Motor neuron (in vitro differentiated cells): Measurements from ENCODE around the gene RPS6KA2. TPM values are rescaled to one million over a fixed set of nuclear protein-coding genes. Genes with fewer than 3 reads are reported as not detected.

Experiments used
- ATAC-seq, 8 experiments: fragments of 200-7000 bp; cut with Tn5 transposase; replicated peaks in 6 of 8; 2 replicates each; pipeline ENCODE4 v1.8.0; 2021; ENCODE audit warnings: mild to moderate bottlenecking in 8 of 8, moderate library complexity in 8 of 8
- H3K27ac ChIP-seq, 2 donors: fragments of 250-450 bp; sonication (Bioruptor Pico); 2 replicates each; pipeline ENCODE4 v1.9.0; 2021; ENCODE audit warnings: antibody characterized with exemption in 2 of 2, mild to moderate bottlenecking in 2 of 2, moderate library complexity in 1 of 2
- H3K4me1 ChIP-seq, 2 donors: fragments of 250-450 bp; sonication (Bioruptor Pico); replicated peaks in 1 of 2; 2 replicates each; pipeline ENCODE4 v1.6.1; 2021; ENCODE audit warnings: antibody characterized with exemption in 2 of 2, mild to moderate bottlenecking in 2 of 2, moderate library complexity in 1 of 2
- H3K4me3 ChIP-seq, 5 donors: fragments of 250-450 bp; sonication (Bioruptor Pico); 2 replicates each; pipeline ENCODE4 v1.9.0; 2021; ENCODE audit warnings: antibody characterized with exemption in 5 of 5, mild to moderate bottlenecking in 5 of 5, moderate library complexity in 4 of 5
- WGBS, 10 experiments: fragments of 450-650 bp; shearing (Covaris generic); methylation state at CpG; one replicate each; pipeline ENCODE4 v1.0.0; 2022; 5-methylcytosine and 5-hydroxymethylcytosine counted together
- in situ Hi-C, 9 experiments: fragments of 400-800 bp; cut with MboI; loops; one replicate each; pipeline ENCODE4 v1.15.0; 2021; ENCODE audit warnings: low sequenced_read_pairs in 9 of 9, low pct_unique_long_range_greater_than_20kb in 2 of 9; ENCODE audit not compliant: unreplicated experiment in 9 of 9
- total RNA-seq, 8 experiments: library from RNA; unstranded; fragments of 300-600 nt; gene quantifications; 2 replicates each; pipeline versions ENCODE4 v1.2.3 to v1.2.4, GENCODE V29; 2022

RPS6KA2 gene
- total RNA-seq, 8 experiments from 2014 or later, result 18.9 to 39.1 (median 24.7) TPM

DNA sequence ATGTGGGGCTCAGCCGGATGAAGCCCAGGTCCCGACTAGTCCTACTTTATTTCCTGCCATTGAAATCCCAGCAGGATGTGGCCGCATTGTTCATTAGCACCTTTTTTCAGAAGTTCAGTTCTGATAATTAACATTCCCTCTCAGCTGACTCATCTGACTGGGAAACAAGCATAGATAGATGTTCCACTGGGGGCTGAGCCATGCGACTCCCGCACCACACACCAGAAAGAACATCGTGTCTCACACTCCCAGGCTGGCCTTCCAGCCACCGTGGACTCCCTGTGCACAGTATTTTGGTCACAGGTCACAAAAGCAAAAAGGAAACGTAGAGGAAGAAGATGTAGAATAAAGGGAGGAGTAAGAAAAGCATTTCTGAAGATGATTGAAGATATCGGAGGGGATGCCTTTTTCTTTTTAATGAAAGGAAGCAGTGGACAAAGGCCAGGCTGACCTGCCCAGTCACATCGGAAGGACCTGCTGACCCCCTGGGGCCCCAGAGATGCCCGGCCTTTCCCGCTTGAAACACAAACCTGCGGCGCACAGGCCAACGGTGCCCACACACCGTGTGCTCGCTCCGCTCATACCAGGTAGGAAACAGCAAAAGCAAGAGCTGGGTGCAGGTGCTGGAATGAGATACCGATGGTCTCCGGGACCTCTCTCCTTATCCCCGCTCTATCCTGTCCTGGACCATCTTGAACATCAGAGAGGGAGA lies 11.8 kb downstream of the RPS6KA2 start:
- Histone ChIP-seq H3K4me3 (no peak overlapping the region), H3K4me1 (peaks cover 18 to 25% of the 10 kb centered on the region in 2 donors), H3K27ac (no peak overlapping the region)
- WGBS, 10 experiments, result 7 to 91% (median 81%) methylated on average over 1 to 17 of the region's 21 CpGs
- ATAC-seq, result peak in 6 of 8 experiments; percentile 43 to 59 (median 52)
- in situ Hi-C loops, result no loop called here

DNA sequence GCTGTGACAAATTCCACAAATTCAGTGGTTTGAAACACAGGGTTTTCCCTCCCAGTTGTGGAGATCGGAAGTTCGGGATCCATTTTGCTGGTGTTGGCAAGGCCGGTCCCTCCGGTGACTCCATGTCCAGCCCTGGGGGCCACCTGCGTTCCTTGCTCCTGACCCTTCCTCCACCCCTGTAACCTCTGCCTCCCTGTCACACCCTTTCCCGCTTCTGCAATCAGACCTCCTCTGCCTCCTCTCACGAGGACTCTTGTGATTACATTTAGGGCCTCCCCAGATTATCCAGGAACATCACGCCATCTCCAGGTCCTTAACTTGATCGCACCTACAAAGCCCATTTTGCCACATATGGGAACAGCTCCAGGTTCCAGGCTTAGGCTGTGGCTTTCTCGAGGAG lies 12.5 kb downstream of the RPS6KA2 start:
- WGBS, 10 experiments, result 80 to 96% (median 92%) methylated on average over 1 to 9 of the region's 10 CpGs; no CpG with 5 or more reads in 5 of the 10 experiments
- in situ Hi-C loops, result no loop called here
- Histone ChIP-seq H3K4me1 (peaks cover 18 to 25% of the 10 kb centered on the region in 2 donors), H3K4me3 (no peak overlapping the region), H3K27ac (no peak overlapping the region)
- ATAC-seq, result no peak

DNA sequence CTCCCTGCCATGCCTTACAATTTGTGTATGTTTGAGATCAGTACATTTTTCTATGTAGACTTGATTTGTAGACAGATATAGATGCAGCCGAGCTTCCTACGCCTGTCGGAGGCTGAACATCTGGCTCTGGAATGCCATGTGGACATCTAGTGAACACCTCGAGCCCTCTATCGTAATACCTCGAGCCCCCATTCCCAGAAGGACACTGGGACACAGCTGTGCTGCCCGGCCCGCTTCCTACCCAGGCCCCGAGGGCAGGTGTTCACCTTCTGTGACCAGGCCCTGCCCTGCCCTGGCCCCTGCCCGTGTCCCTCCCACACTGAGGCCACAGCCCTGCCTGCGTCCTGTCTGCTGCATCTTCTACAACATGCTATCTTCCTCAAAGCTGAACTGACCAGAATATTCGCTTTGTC lies 12.9 kb downstream of the RPS6KA2 start:
- H3K4me3 ChIP-seq, result no peak overlapping the region
- WGBS, 10 experiments, result 33 to 100% (median 94%) methylated on average over 1 to 8 of the region's 12 CpGs; no CpG with 5 or more reads in 4 of the 10 experiments
- in situ Hi-C loops, result no loop called here
- no peak for ATAC-seq
- no peak overlapping the region for H3K27ac ChIP-seq
- H3K4me1 ChIP-seq, result peaks cover 18 to 25% of the 10 kb centered on the region in 2 donors

DNA sequence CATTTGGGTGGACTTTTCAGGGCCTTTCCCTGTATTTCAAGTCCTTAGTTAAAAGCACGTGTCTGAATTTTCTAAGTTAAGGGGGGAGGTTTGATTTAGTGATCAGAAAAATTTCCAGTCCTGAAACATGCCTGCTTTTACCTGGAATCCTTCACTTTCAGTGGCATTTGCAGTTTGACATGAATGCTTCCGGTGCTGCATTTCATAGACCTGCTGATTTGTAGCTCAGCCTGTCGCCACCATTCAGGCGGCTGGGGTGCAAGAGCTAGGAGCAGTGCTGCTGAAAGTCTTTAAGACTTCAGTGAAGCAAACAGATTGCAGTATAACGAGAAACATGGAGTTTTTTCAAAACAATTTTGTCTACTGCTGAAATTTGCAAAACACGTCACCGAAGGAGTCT lies 14.0 kb downstream of the RPS6KA2 start:
- Histone ChIP-seq H3K27ac (no peak overlapping the region), H3K4me3 (no peak overlapping the region), H3K4me1 (peaks cover 18 to 25% of the 10 kb centered on the region in 2 donors)
- WGBS, 10 experiments, result 75 to 100% (median 94%) methylated on average over 2 to 7 of the region's 7 CpGs; no CpG with 5 or more reads in 1 of the 10 experiments
- peak in 2 of 8 experiments; percentile 15 to 39 for ATAC-seq
- in situ Hi-C loops, result no loop called here

DNA sequence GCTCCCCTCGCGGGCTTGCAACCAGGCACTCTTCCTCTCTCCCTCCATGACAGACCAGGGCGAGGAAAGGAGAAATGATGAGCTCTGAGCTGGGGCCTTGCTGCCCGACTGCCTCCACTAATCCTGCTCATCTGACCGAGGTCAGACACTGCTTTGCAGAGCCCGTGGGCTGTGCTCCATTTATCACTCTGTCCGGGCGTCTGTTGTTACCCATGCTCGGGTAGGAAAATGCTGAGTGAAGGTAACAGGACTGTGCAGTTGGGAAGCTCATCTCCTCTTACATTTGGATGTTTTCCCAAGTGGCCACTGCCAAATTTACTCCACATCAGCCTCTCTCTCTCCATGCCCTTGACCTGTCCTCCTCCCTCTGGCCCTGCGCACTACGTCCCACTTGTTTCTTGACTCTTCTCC lies 14.6 kb downstream of the RPS6KA2 start:
- in situ Hi-C loops, result no loop called here

DNA sequence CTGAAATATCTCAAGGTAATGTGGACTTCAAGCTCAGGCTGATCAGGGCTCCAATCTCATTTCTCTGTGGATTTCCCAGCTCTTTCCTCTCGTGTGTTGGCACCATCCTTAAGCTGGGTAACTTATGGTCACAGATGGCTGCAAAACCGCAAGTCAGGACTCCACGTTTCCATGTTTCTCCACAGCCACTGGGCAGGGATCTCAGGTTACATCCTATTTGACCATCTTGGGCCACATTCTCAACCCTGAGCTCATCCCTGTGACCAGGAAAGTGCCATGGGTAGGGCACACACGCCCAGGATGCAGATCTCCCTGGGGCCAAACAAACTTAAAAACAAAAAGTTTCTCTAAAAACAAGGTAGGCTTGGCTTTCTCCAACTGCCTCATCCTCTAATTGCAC lies 15.4 kb downstream of the RPS6KA2 start:
- peak in 1 of 8 experiments; percentile 25 for ATAC-seq
- no peak overlapping the region for H3K4me3 ChIP-seq
- no peak overlapping the region for H3K27ac ChIP-seq
- peaks cover 18 to 25% of the 10 kb centered on the region in 2 donors for H3K4me1 ChIP-seq
- 49 to 100% (median 80%) methylated on average over 1 to 4 of the region's 4 CpGs; no CpG with 5 or more reads in 2 of the 10 experiments for WGBS, 10 experiments
- in situ Hi-C loops, result no loop called here

More for the DNA sequence above, 14.6 kb downstream of the RPS6KA2 start:
- Histone ChIP-seq H3K4me3 (no peak overlapping the region), H3K4me1 (peaks cover 18 to 25% of the 10 kb centered on the region in 2 donors), H3K27ac (no peak overlapping the region)
- WGBS, 10 experiments, result 53 to 100% (median 78%) methylated on average over 1 to 10 of the region's 11 CpGs; no CpG with 5 or more reads in 2 of the 10 experiments
- ATAC-seq, result peak in 5 of 8 experiments; percentile 73 to 88 (median 80)

DNA sequence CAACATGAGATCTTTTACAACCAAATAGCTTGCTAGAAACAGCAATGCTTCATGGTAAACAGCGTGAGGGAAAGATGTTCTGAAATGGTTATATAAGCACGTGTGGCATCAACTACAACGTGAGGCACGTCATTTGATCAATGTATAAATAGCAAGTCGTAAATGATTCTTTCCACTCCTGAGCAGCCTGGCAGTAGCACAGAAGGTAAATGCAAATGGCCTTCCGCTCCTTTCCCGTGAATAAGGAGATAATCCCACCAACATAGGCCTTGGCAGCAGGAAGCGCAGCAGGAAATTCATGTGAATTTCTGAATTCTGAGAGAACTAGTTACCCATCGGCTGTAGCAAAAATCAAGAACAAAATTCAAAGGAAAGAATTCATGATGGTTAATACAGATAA lies 17.0 kb downstream of the RPS6KA2 start:
- in situ Hi-C loops, result no loop called here
- ATAC-seq, result peak in 1 of 8 experiments; percentile 76
- whole genome bisulfite sequencing, 10 experiments, result 1 to 90% (median 66%) methylated on average over 2 to 9 of the region's 9 CpGs
- no peak overlapping the region for H3K4me3 ChIP-seq
- H3K27ac ChIP-seq, result no peak overlapping the region
- peaks cover 16% of the 10 kb centered on the region in 2 donors for H3K4me1 ChIP-seq

DNA sequence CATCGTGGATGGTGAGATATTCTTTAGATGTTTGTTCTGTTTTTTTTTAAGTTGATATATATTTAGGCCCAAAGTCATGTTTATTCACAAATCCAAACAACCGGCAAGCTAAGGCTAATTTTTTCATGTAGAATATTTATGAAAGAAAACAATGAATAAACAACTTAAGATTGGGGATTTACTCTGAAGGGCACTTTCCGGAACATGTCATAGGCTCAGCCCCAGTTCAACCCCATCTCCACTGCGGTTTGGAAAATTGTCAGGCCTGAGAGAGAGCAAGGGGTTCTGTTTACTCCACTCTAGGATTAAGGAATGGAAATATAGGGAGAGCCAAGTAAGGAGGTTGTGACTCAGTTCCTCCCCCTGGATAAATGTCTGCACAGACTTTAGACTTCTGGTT lies 18.3 kb downstream of the RPS6KA2 start:
- in situ Hi-C loops, result no loop called here
- peaks cover 15 to 16% of the 10 kb centered on the region in 2 donors for H3K4me1 ChIP-seq
- no peak overlapping the region for H3K27ac ChIP-seq
- ATAC-seq, result no peak
- H3K4me3 ChIP-seq, result no peak overlapping the region
- 57 to 94% (median 90%) methylated on average over 1 to 4 of the region's 4 CpGs; no CpG with 5 or more reads in 2 of the 10 experiments for WGBS, 10 experiments

DNA sequence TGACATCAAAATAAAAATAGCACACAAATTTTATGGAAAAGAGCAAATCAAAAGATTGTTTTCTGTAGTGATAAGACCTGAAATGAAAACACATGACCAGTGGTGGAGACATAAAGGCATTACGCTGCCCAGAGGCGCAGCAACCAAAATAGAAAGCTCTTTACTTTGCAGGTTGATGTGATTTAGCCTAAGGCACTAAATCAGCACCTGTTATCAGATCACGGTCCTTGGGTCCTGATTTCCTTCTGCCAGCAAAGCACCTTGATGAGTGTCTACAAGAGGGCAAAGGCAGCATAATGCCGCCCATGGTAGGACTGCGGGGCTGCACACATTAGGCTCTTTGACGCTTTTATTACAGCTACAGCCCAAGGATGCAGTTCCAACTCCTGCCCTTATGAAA lies 21.3 kb downstream of the RPS6KA2 start:
- 82 to 100% (median 94%) methylated on average over 3 to 6 of the region's 6 CpGs; no CpG with 5 or more reads in 5 of the 10 experiments for WGBS, 10 experiments
- no peak for ATAC-seq
- Histone ChIP-seq H3K4me3 (no peak overlapping the region), H3K4me1 (no peaks in the 10 kb centered on the region), H3K27ac (no peak overlapping the region)
- in situ Hi-C loops, result no loop called here

DNA sequence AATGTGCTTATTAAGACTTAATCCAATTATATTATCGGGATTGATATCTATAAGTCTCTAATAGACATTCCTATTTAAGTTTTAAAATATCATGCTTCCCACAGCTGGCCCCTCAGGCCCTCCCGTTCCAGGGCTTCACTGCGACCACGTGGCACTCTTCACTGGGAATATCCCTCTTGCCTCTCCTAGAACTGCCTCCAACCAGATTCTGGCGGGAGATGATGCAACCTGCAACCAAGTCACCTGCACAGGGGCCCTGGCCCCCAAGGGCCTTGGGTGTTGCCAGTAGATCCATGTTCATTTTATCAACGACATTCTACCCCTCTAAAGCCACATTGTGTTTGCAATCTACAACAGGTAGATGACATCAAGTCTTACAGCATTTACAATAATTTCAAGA lies 22.1 kb downstream of the RPS6KA2 start:
- in situ Hi-C loops, result no loop called here
- no peak for ATAC-seq
- Histone ChIP-seq H3K4me3 (no peak overlapping the region), H3K27ac (no peak overlapping the region), H3K4me1 (no peaks in the 10 kb centered on the region)
- 65 to 100% (median 85%) methylated on average over 1 to 6 of the region's 6 CpGs; no CpG with 5 or more reads in 2 of the 10 experiments for WGBS, 10 experiments

DNA sequence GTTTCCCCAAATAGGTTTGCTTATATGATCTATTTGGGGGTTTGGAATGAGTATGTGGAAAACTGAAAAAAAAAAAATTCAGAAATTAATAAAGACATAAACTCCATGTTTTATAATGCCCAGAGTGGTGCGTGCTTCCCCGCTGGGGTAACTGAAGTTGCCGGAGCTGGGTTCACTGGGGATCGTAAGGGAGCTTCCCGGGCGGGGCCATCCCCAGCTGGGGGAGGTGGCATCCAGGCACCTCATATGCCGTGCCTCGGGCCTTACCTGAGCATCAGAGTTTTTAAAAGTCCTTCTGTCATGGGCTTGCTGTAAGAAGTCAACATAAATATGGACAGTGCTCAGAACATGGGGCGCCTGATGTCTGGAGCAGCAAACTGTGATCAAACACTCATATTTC lies 22.7 kb downstream of the RPS6KA2 start:
- no peak for ATAC-seq
- H3K4me3 ChIP-seq, result no peak overlapping the region
- H3K27ac ChIP-seq, result no peak overlapping the region
- no peaks in the 10 kb centered on the region for H3K4me1 ChIP-seq
- in situ Hi-C loops, result no loop called here
- WGBS, 10 experiments, result 73 to 100% (median 88%) methylated on average over 1 to 2 of the region's 9 CpGs; no CpG with 5 or more reads in 3 of the 10 experiments

DNA sequence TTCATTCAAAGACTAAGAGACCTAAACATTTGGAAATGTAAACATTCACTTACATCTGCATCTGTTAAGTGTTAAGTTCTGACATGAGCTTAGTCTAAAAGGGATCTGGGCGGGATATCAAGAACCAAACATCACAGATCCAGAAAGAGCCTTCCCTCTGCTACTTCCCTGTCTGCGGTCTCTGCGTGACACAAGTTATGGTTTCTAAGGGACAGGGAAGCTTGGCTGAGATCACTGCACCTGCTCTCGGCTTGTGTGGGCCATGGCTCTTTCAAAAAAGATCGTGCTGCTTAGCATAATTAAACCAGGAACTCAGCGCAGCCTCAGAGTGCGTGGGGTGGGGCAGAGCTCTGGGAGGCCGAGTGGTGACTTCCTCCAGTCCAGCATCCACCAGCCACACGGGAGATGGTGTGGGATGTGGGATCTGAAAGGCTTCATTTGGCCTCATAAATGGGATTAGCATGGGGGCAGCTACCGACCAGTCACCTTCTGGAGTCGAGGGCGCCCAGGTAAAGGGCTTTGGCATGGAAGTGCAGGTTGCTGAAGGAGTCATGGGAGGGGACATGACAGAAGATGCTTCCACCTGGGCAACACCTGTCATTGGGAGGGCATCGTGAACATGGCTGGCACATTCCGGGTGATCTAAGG lies 23.9 kb downstream of the RPS6KA2 start:
- no peaks in the 10 kb centered on the region for H3K4me1 ChIP-seq
- WGBS, 10 experiments, result 60 to 100% (median 85%) methylated on average over 1 to 12 of the region's 14 CpGs; no CpG with 5 or more reads in 2 of the 10 experiments
- in situ Hi-C loops, result no loop called here
- ATAC-seq, result peak in 1 of 8 experiments; percentile 37
- no peak overlapping the region for H3K27ac ChIP-seq
- no peak overlapping the region for H3K4me3 ChIP-seq

DNA sequence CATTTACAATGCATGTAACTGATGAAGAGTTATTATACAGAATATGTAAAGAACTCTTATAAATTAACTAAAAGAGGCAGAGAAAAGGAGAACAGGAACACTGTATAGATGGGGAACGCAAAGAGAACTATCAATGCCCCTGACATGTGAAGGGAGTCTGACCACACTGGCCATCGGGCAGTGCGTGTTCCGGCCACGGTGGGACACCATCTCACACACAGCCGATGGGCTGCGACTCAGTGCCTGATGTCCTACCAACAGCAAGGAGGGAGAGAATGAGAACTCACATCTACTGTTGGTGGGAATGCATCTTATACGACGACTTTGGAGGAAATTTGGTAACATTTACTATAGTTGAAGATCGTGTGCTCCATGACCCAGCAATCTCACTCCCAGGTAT lies 25.1 kb downstream of the RPS6KA2 start:
- Histone ChIP-seq H3K4me3 (no peak overlapping the region), H3K4me1 (no peaks in the 10 kb centered on the region), H3K27ac (no peak overlapping the region)
- no peak for ATAC-seq
- 88 to 100% (median 98%) methylated on average over 1 to 10 of the region's 10 CpGs; no CpG with 5 or more reads in 1 of the 10 experiments for WGBS, 10 experiments
- in situ Hi-C loops, result no loop called here
